KG1 (cell line): ENCODE results near the gene H19.

ENCODE experiments used
- DNase-seq: peaks from one replicate; lab custom pipeline; 2025; lab: John Stamatoyannopoulos, UW

The H19 gene

DNA sequence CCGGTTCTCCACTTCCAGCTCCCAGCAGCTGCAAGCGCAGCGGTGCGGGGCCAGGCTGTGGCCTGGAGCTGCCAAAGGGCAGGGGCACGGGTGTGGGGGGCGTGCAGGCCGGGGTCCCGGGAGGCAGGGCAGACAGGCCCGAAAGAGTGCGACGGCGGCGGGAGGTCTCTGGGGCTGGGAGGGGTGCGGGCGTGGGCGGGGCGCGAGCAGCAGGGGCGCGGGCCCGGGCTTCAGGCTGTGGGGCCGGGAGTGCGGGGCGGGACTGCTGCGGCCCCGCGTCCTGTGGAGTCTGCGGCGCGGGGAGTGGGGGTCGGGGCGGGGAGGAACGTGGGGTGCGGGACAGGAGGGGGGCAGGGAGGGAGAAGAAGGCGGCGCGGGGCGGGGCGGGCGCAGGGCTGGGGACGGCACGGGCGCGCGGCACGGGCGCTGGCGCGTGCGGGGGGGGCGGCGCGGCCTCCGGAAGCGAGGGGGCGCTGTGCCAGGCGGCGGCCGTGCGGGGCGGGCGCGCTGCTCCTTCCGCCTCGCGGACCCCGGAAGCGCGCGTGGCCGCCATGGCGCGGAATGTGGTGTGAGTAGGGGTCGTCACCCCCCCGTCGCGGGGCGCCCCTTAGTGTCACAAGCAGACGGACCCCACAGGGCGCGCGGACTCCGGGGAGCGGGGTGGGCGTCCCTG lies 50.7 kb downstream of the H19 start, which contains the start of gene MRPL23:
MRPL23 (plus strand) TSS at position 521 of the 673 bp plus-strand sequence; CDS start at position 552, 31 bp downstream.
- no peak for DNase-seq
